Large intestine (tissue), 12 donors: Measurements from ENCODE around the gene SF3B1. TPM values are rescaled to one million over a fixed set of nuclear protein-coding genes. Genes with fewer than 3 reads are reported as not detected.
A peak's percentile ranks its signal among the peaks of the same experiment; 100 is the strongest.
"Not testable (repeated sequence)": the region's sequence is repeated elsewhere in the genome, so short reads cannot be mapped to it uniquely, and the experiment has no call there.

Experiments
- DNase-seq, 2 donors: peaks; one replicate each; pipeline versions ENCODE4 v3.0.0 to v3.0.0-alpha.2; 2013
- H3K27ac ChIP-seq: one replicate; pipeline ENCODE4 v1.5.1; 2013; ENCODE audit warnings: low read length
- H3K27me3 ChIP-seq: 2 replicates; pipeline ENCODE4 v1.6.1; 2013; ENCODE audit warnings: low read length; ENCODE audit not compliant: control insufficient read depth, insufficient read depth
- H3K36me3 ChIP-seq: 2 replicates; pipeline ENCODE4 v1.6.1; 2013; ENCODE audit warnings: low read length; ENCODE audit not compliant: control insufficient read depth, insufficient read depth
- H3K4me1 ChIP-seq: one replicate; pipeline ENCODE4 v1.6.1; 2013; ENCODE audit warnings: low read length; ENCODE audit not compliant: control insufficient read depth, insufficient read depth
- H3K4me3 ChIP-seq: one replicate; pipeline ENCODE4 v1.5.1; 2013; ENCODE audit warnings: low read length
- H3K9me3 ChIP-seq: one replicate; pipeline ENCODE4 v1.6.1; 2013; ENCODE audit warnings: mild to moderate bottlenecking, low read depth, low read length, moderate library complexity; ENCODE audit not compliant: control insufficient read depth
- WGBS: methylation state at CpG from one replicate; pipeline ENCODE4 v1.1.5; 2013; ENCODE audit warnings: low lambda C conversion rate; ENCODE audit not compliant: insufficient coverage; 5-methylcytosine and 5-hydroxymethylcytosine counted together
- long read RNA-seq, 11 donors: transcript quantifications; one replicate each; lab custom pipeline, GENCODE V29; 2026
- polyA plus RNA-seq: library from polyadenylated mRNA; unstranded; fragments of 120-200 nt; gene quantifications from one replicate; pipeline ENCODE4 v1.2.1, GENCODE V29; 2013

Gene SF3B1, protein sequence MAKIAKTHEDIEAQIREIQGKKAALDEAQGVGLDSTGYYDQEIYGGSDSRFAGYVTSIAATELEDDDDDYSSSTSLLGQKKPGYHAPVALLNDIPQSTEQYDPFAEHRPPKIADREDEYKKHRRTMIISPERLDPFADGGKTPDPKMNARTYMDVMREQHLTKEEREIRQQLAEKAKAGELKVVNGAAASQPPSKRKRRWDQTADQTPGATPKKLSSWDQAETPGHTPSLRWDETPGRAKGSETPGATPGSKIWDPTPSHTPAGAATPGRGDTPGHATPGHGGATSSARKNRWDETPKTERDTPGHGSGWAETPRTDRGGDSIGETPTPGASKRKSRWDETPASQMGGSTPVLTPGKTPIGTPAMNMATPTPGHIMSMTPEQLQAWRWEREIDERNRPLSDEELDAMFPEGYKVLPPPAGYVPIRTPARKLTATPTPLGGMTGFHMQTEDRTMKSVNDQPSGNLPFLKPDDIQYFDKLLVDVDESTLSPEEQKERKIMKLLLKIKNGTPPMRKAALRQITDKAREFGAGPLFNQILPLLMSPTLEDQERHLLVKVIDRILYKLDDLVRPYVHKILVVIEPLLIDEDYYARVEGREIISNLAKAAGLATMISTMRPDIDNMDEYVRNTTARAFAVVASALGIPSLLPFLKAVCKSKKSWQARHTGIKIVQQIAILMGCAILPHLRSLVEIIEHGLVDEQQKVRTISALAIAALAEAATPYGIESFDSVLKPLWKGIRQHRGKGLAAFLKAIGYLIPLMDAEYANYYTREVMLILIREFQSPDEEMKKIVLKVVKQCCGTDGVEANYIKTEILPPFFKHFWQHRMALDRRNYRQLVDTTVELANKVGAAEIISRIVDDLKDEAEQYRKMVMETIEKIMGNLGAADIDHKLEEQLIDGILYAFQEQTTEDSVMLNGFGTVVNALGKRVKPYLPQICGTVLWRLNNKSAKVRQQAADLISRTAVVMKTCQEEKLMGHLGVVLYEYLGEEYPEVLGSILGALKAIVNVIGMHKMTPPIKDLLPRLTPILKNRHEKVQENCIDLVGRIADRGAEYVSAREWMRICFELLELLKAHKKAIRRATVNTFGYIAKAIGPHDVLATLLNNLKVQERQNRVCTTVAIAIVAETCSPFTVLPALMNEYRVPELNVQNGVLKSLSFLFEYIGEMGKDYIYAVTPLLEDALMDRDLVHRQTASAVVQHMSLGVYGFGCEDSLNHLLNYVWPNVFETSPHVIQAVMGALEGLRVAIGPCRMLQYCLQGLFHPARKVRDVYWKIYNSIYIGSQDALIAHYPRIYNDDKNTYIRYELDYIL
- 347 TPM for polyA plus RNA-seq
- long read RNA-seq, donor 1, full-length matches to known transcripts = 22 of 39 reads
- long read RNA-seq, donor 1, partial matches to known transcripts = 17 of 39 reads
- long read RNA-seq, donor 1, other reads (novel, unspliced or antisense) = 0 of 39 reads
- long read RNA-seq, donor 2, full-length matches to known transcripts = 35 of 123 reads
- long read RNA-seq, donor 2, partial matches to known transcripts = 88 of 123 reads
- long read RNA-seq, donor 2, other reads (novel, unspliced or antisense) = 0 of 123 reads
- long read RNA-seq, donor 3 = 0 reads
- long read RNA-seq, donor 4, full-length matches to known transcripts = 2 of 2 reads
- long read RNA-seq, donor 4, partial matches to known transcripts = 0 of 2 reads
- long read RNA-seq, donor 4, other reads (novel, unspliced or antisense) = 0 of 2 reads
- long read RNA-seq, donor 5, full-length matches to known transcripts = 19 of 52 reads
- long read RNA-seq, donor 5, partial matches to known transcripts = 33 of 52 reads
- long read RNA-seq, donor 5, other reads (novel, unspliced or antisense) = 0 of 52 reads
- long read RNA-seq, donor 6, full-length matches to known transcripts = 34 of 99 reads
- long read RNA-seq, donor 6, partial matches to known transcripts = 65 of 99 reads
- long read RNA-seq, donor 6, other reads (novel, unspliced or antisense) = 0 of 99 reads
- long read RNA-seq, donor 7, full-length matches to known transcripts = 22 of 54 reads
- long read RNA-seq, donor 7, partial matches to known transcripts = 32 of 54 reads
- long read RNA-seq, donor 7, other reads (novel, unspliced or antisense) = 0 of 54 reads
- long read RNA-seq, donor 8, full-length matches to known transcripts = 48 of 1,605 reads
- long read RNA-seq, donor 8, partial matches to known transcripts = 1,479 of 1,605 reads
- long read RNA-seq, donor 8, other reads (novel, unspliced or antisense) = 78 of 1,605 reads
- long read RNA-seq, donor 9, full-length matches to known transcripts = 36 of 121 reads
- long read RNA-seq, donor 9, partial matches to known transcripts = 85 of 121 reads
- long read RNA-seq, donor 9, other reads (novel, unspliced or antisense) = 0 of 121 reads
- long read RNA-seq, donor 10, full-length matches to known transcripts = 39 of 82 reads
- long read RNA-seq, donor 10, partial matches to known transcripts = 43 of 82 reads
- long read RNA-seq, donor 10, other reads (novel, unspliced or antisense) = 0 of 82 reads
- long read RNA-seq, donor 11, full-length matches to known transcripts = 22 of 22 reads
- long read RNA-seq, donor 11, partial matches to known transcripts = 0 of 22 reads
- long read RNA-seq, donor 11, other reads (novel, unspliced or antisense) = 0 of 22 reads

DNA sequence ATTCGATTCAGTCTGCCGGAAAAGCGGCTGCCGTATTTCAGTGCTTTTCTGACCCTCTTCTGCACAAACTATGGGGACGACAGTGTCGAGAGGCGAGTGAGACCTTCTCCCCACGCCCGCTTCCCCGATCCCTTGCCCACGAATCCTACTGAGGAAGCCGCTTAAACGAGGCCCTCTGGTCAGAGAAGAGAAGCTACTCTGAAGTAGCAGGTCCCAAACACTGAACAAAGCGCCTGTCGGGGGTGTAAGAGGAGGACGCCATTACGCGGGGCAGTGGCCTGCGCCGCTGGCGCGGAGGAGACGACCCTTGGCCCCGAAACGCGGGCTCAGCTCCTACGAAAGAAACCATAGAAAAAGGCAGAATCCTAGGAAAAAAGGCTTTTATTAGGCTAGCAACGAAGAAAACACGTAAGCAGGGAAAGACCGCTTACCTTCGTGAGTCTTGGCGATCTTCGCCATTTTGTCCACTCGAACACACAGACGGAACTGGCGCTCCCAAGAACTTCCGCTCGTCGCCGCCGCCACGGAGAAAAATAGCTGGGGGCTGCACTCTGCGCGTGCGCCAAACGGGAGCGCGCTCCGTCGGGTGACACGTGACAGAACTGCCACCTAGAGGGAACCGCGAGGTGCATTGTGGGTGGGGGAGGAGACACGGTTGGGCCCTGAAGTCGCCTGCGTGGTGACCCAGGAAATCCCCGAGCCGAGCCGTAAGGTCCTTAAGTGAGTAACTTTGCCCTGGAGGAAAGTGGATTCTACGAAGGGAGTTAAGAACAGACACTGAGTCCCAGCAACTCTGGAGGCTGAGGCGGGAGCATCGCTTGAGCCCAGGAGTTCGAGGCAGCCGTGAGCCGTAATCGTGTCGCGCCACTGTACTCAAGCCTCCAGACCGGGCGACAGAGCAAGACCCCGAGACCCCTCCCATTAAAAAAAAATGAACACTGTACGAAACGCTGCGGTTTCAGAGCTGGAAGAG lies at the start of gene SF3B1:
SF3B1 (minus strand) TSS at position 488 of the 973 bp plus-strand sequence; CDS start at position 459, 29 bp downstream.
- Histone ChIP-seq H3K4me3 (peak within 1 kb of the TSS; percentile 83), H3K27ac (peak within 1 kb of the TSS; percentile 96), H3K4me1 (peaks cover 14% of the 10 kb centered on the region), H3K36me3 (no peaks in the 10 kb centered on the region), H3K9me3 (no peaks in the 10 kb centered on the region), H3K27me3 (no peaks in the 10 kb centered on the region)
- no CpG with 5 or more reads among the region's 74 CpGs for WGBS
- peak; percentile 99 for DNase-seq

DNA sequence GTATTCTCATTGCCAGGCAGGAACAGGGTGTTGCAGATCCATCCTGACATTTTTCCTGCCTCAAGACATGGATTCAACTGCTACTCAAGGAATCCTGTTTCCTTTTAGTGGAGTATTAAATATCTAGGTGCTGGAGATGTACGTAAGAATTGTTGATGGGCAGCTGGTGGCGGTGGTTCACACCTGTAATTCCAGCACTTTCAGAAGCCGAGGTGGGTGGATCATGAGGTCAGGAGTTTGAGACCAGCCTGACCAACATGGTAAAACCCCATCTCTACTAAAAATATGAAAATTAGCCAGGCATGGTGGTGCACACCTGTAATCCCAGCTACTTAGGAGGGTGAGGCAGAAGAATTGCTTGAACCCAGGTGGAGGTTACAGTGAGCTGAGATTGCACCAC lies 49.4 kb upstream of the SF3B1 start:
- peaks cover 12% of the 10 kb centered on the region for H3K9me3 ChIP-seq
- not testable (repeated sequence) for DNase-seq, H3K4me1 ChIP-seq, H3K4me3 ChIP-seq, H3K27ac ChIP-seq, H3K27me3 ChIP-seq
- WGBS = no CpG with 5 or more reads among the region's 3 CpGs
- H3K36me3 ChIP-seq = peaks cover 40% of the 10 kb centered on the region

- no peaks in the 10 kb centered on the region for H3K27me3 ChIP-seq
- H3K36me3 ChIP-seq = peaks cover 33% of the 10 kb centered on the region
- no peak overlapping the region for H3K27ac ChIP-seq
- no CpG with 5 or more reads among the region's 9 CpGs for WGBS
- no peak overlapping the region for H3K4me3 ChIP-seq
- DNase-seq = no peak
- peaks cover 12% of the 10 kb centered on the region for H3K9me3 ChIP-seq
- no peaks in the 10 kb centered on the region for H3K4me1 ChIP-seq
These were observed 45.6 kb upstream of the SF3B1 start for GRCh38 chr2:197480165-197481036.

GRCh38 chr2:197477797-197478196 lies 43.0 kb upstream of the SF3B1 start:
- Histone ChIP-seq H3K27ac (no peak overlapping the region), H3K9me3 (peaks cover 4% of the 10 kb centered on the region), H3K27me3 (no peaks in the 10 kb centered on the region), H3K4me3 (no peak overlapping the region), H3K4me1 (no peaks in the 10 kb centered on the region), H3K36me3 (peaks cover 53% of the 10 kb centered on the region)
- no CpG with 5 or more reads among the region's 3 CpGs for WGBS
- DNase-seq = no peak

DNA sequence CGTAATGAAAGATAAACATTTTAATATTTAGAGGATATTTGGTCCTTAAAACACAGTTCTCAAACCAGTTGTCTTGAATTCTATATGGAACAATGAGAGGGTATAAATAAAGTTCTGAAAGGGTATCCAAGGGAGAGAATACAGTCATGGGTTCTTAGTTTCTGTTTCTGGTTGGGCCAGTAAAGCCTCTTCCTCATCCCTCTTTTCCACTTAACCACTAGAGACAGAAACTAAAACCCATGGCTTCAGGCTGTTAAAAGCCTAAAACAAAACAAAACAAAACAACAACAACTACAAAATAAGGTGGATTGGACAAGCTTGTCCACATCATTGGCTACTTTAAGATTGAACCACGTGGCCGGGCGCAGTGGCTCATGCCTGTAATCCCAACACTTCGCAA lies 37.3 kb upstream of the SF3B1 start:
- Histone ChIP-seq H3K4me3 (no peak overlapping the region), H3K27ac (no peak overlapping the region), H3K36me3 (peaks cover 71% of the 10 kb centered on the region), H3K27me3 (no peaks in the 10 kb centered on the region), H3K4me1 (no peaks in the 10 kb centered on the region), H3K9me3 (no peaks in the 10 kb centered on the region)
- WGBS = 100% methylated on average over 1 of the region's 5 CpGs
- DNase-seq = no peak

DNA sequence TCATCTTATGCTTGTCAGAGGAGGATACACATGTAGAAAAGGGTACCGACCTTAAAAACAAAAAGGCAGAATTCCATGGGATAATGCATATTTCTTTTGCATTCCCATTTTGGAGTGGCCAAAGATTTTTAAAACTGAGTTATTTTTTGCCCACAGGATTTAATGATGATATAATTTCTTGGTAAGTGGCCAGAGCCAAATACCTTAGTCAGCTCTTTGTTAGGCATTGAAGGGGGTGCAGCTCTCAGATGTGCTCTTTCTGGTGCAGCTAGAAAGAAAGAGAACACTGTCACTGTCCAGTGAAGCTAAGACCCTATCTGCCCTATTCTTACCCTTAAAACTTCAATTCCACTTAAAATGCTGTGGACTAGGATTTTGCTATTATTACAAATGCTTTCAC lies 29.3 kb upstream of the SF3B1 start:
- WGBS = no CpG with 5 or more reads among the region's 1 CpG
- H3K36me3 ChIP-seq = peaks cover 58% of the 10 kb centered on the region
- H3K9me3 ChIP-seq = no peaks in the 10 kb centered on the region
- H3K4me1 ChIP-seq = no peaks in the 10 kb centered on the region
- no peak overlapping the region for H3K27ac ChIP-seq
- H3K4me3 ChIP-seq = no peak overlapping the region
- no peaks in the 10 kb centered on the region for H3K27me3 ChIP-seq
- no peak for DNase-seq

DNA sequence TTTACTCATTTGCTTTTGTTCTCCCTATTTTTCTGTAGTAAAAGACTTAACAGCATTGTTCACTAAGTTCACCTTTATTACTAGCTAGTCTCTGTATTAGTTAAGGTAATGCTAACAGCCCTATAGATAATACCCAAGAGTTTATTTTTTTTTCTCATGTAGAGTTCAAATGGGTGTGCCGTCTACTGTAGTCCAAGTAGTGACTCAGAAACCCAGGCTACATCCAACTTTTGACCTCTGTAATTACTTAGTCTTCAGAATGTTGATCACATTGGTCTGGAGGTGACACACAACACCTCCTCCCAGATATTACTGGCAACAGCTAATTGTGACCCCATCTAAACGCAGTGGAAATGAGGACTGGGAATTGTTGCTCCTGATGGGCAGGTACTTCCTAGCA lies 26.2 kb upstream of the SF3B1 start:
- no peaks in the 10 kb centered on the region for H3K4me1 ChIP-seq
- no peaks in the 10 kb centered on the region for H3K27me3 ChIP-seq
- peak overlapping the region; percentile 65 for H3K27ac ChIP-seq
- WGBS = 60% methylated on average over 1 of the region's 2 CpGs
- H3K9me3 ChIP-seq = no peaks in the 10 kb centered on the region
- no peak overlapping the region for H3K4me3 ChIP-seq
- DNase-seq = peak in 1 of 2 donors; percentile 60
- H3K36me3 ChIP-seq = peaks cover 34% of the 10 kb centered on the region
